ENCODE results near the gene MINAR2.

MINAR2 gene, protein sequence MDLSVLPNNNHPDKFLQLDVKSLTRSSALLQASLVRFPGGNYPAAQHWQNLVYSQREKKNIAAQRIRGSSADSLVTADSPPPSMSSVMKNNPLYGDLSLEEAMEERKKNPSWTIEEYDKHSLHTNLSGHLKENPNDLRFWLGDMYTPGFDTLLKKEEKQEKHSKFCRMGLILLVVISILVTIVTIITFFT

DNA sequence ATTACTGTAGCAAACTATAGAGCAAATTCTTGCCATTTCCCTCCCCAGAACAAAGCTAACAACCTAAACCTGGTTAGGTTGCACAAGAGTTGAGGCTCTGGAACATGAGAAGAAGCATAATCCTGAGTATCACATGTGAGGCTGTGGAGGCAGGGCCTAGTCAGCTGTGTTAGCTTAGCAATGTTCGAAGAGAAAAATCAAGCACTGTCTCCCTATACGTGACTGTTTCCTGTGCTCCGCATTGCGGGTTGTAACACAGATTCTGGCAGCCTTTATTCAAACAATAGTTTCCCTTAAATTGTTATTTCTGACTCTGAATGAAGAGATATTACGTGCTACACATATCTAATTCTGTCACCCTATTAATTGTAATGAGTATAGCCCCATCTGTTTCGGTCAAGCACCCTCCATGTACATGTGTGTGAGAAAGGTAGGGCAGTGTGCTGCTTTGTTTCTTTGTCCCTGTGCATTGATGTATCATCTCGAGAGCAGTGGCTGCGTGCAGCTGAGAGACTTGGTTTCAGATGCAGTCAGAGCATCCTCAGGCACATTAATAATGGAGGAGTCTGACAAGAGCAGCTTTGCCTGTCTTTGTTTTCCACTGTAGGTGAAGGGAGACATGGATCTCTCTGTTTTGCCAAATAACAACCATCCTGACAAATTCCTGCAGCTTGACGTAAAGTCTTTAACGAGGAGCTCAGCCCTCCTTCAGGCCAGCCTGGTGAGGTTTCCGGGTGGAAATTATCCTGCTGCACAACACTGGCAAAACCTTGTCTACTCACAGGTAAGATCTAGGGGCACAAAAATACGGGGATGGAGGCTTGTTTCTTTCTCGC is at the start of gene MINAR2:
MINAR2 (plus strand) TSS at position 523 of the 836 bp plus-strand sequence; CDS start at position 620, 97 bp downstream.
- no peak for TF ChIP-seq FOXM1 (IDR thresholded peaks at IDR 0.05; ENCODE audit: borderline replicate concordance, low read depth)
- TF ChIP-seq, protein P1, sequence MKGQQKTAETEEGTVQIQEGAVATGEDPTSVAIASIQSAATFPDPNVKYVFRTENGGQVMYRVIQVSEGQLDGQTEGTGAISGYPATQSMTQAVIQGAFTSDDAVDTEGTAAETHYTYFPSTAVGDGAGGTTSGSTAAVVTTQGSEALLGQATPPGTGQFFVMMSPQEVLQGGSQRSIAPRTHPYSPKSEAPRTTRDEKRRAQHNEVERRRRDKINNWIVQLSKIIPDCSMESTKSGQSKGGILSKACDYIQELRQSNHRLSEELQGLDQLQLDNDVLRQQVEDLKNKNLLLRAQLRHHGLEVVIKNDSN (IDR thresholded peaks at IDR 0.05) = no peak
- no peak for TF ChIP-seq YY1 (IDR thresholded peaks at IDR 0.05; ENCODE audit: low read depth)
- TF ChIP-seq, protein P2, sequence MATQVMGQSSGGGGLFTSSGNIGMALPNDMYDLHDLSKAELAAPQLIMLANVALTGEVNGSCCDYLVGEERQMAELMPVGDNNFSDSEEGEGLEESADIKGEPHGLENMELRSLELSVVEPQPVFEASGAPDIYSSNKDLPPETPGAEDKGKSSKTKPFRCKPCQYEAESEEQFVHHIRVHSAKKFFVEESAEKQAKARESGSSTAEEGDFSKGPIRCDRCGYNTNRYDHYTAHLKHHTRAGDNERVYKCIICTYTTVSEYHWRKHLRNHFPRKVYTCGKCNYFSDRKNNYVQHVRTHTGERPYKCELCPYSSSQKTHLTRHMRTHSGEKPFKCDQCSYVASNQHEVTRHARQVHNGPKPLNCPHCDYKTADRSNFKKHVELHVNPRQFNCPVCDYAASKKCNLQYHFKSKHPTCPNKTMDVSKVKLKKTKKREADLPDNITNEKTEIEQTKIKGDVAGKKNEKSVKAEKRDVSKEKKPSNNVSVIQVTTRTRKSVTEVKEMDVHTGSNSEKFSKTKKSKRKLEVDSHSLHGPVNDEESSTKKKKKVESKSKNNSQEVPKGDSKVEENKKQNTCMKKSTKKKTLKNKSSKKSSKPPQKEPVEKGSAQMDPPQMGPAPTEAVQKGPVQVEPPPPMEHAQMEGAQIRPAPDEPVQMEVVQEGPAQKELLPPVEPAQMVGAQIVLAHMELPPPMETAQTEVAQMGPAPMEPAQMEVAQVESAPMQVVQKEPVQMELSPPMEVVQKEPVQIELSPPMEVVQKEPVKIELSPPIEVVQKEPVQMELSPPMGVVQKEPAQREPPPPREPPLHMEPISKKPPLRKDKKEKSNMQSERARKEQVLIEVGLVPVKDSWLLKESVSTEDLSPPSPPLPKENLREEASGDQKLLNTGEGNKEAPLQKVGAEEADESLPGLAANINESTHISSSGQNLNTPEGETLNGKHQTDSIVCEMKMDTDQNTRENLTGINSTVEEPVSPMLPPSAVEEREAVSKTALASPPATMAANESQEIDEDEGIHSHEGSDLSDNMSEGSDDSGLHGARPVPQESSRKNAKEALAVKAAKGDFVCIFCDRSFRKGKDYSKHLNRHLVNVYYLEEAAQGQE (IDR thresholded peaks at IDR 0.05; ENCODE audit: low read depth) = no peak
- TF ChIP-seq EGR1 (IDR thresholded peaks at IDR 0.05) = no peak
- no peak for TF ChIP-seq TCF12 (IDR thresholded peaks at IDR 0.05; ENCODE audit: low read depth)
- no peak for TF ChIP-seq TEAD4 (IDR thresholded peaks at IDR 0.05)
- TF ChIP-seq, protein P3, sequence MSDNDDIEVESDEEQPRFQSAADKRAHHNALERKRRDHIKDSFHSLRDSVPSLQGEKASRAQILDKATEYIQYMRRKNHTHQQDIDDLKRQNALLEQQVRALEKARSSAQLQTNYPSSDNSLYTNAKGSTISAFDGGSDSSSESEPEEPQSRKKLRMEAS (IDR thresholded peaks at IDR 0.05) = no peak
- no peak for TF ChIP-seq EP300 (IDR thresholded peaks at IDR 0.05; ENCODE audit: borderline replicate concordance)
- no peak for TF ChIP-seq RAD21 (IDR thresholded peaks at IDR 0.05; ENCODE audit: low read depth)
- no peak for TF ChIP-seq TAF1 (IDR thresholded peaks at IDR 0.05; ENCODE audit: low read depth)
- no peak for TF ChIP-seq CEBPB (IDR thresholded peaks at IDR 0.05)
- no peak for TF ChIP-seq ZBTB7A (IDR thresholded peaks at IDR 0.05; ENCODE audit: low read depth)
- no peak for TF ChIP-seq CREB1 (IDR thresholded peaks at IDR 0.05; ENCODE audit: low read depth)
- TF ChIP-seq NFIC (IDR thresholded peaks at IDR 0.05) = no peak

DNA sequence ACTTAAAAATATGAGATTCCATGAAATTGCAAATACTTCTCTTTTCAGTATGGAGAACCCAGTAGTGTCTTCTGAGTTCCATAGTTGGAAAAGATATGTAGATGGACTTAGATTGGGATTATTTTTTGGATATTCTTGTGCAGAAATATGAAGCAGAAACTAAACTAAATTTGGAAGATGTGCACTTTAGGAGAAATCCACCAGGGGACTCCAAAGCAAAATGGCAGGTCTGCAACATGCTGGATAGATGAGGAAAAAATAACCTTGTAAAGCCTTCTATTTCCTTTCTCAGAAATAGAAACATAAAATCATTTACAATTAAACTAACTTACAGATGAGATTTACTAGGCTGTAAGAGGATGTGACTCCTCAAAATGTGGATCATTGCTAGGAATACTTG is 49.2 kb upstream of the MINAR2 start:
- no peak for TF ChIP-seq YY1 (IDR thresholded peaks at IDR 0.05; ENCODE audit: low read depth)
- no peak for TF ChIP-seq TEAD4 (IDR thresholded peaks at IDR 0.05)
- no peak for TF ChIP-seq CEBPB (IDR thresholded peaks at IDR 0.05)
- TF ChIP-seq, protein P1 (IDR thresholded peaks at IDR 0.05) = no peak
- TF ChIP-seq NFIC (IDR thresholded peaks at IDR 0.05) = no peak
- TF ChIP-seq, protein P3 (IDR thresholded peaks at IDR 0.05) = no peak
- TF ChIP-seq EGR1 (IDR thresholded peaks at IDR 0.05) = no peak
- no peak for TF ChIP-seq EP300 (IDR thresholded peaks at IDR 0.05; ENCODE audit: borderline replicate concordance)
- TF ChIP-seq, protein P2 (IDR thresholded peaks at IDR 0.05; ENCODE audit: low read depth) = no peak
- no peak for TF ChIP-seq RAD21 (IDR thresholded peaks at IDR 0.05; ENCODE audit: low read depth)
- TF ChIP-seq TCF12 (IDR thresholded peaks at IDR 0.05; ENCODE audit: low read depth) = no peak
- no peak for TF ChIP-seq ZBTB7A (IDR thresholded peaks at IDR 0.05; ENCODE audit: low read depth)
- TF ChIP-seq TAF1 (IDR thresholded peaks at IDR 0.05; ENCODE audit: low read depth) = no peak
- no peak for TF ChIP-seq CREB1 (IDR thresholded peaks at IDR 0.05; ENCODE audit: low read depth)
- no peak for TF ChIP-seq FOXM1 (IDR thresholded peaks at IDR 0.05; ENCODE audit: borderline replicate concordance, low read depth)

DNA sequence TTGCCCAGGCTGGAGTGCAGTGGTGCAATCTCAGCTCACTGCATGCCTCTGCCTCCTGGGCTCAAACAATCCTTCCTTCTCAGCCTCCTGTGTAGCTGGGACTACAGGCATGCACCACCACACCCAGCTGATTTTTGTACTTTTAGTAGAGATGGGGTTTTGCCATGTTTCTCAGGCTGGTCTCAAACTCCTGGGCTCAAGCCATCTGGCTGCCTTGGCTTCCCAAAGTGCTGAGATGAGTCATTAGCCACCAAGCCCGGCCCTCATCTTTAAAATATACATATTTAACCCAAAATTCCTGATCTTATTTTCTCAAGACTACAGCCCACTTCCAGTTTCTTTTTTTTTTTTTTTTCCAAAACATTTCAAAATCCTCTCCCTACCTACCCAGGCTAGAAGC is 31.7 kb upstream of the MINAR2 start:
- TF ChIP-seq YY1 (IDR thresholded peaks at IDR 0.05; ENCODE audit: low read depth) = no peak
- TF ChIP-seq EP300 (IDR thresholded peaks at IDR 0.05; ENCODE audit: borderline replicate concordance) = no peak
- TF ChIP-seq TEAD4 (IDR thresholded peaks at IDR 0.05) = no peak
- TF ChIP-seq, protein P3 (IDR thresholded peaks at IDR 0.05) = no peak
- TF ChIP-seq, protein P1 (IDR thresholded peaks at IDR 0.05) = no peak
- no peak for TF ChIP-seq RAD21 (IDR thresholded peaks at IDR 0.05; ENCODE audit: low read depth)
- TF ChIP-seq, protein P2 (IDR thresholded peaks at IDR 0.05; ENCODE audit: low read depth) = no peak
- no peak for TF ChIP-seq TCF12 (IDR thresholded peaks at IDR 0.05; ENCODE audit: low read depth)

All from Ishikawa (cell line).